Measurements from ENCODE around the gene PAF1.

DNA sequence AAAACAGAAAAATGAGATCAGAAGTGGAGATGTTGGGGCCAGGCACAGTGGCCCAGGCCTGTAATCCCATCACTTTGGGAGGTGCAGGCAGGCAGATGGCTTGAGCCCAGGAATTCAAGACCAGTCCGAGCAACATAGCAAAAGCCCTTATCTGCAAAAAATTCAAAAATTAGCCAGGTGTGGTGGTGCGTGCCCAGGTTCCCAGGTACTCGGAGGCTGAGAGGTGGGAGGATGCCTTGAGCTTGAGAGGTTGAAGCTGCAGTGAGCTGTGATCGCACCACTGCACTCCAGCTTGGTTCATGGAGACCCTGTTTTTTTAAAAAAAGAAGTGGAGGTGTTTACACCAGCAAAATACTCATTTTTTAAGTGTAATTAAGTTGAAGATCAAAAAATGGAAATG lies 9.2 kb upstream of the PAF1 start:
- TF ChIP-seq, protein P1, sequence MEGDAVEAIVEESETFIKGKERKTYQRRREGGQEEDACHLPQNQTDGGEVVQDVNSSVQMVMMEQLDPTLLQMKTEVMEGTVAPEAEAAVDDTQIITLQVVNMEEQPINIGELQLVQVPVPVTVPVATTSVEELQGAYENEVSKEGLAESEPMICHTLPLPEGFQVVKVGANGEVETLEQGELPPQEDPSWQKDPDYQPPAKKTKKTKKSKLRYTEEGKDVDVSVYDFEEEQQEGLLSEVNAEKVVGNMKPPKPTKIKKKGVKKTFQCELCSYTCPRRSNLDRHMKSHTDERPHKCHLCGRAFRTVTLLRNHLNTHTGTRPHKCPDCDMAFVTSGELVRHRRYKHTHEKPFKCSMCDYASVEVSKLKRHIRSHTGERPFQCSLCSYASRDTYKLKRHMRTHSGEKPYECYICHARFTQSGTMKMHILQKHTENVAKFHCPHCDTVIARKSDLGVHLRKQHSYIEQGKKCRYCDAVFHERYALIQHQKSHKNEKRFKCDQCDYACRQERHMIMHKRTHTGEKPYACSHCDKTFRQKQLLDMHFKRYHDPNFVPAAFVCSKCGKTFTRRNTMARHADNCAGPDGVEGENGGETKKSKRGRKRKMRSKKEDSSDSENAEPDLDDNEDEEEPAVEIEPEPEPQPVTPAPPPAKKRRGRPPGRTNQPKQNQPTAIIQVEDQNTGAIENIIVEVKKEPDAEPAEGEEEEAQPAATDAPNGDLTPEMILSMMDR (IDR thresholded peaks at IDR 0.05), result no peak
- TF ChIP-seq POLR2A (IDR thresholded peaks at IDR 0.05), result no peak

Measured in breast epithelium (tissue), 3 donors.